HepG2 (cell line): Measurements from ENCODE around the gene EIF2B1. TPM values are rescaled to one million over a fixed set of nuclear protein-coding genes. Genes with fewer than 3 reads are reported as not detected.

Source experiments
- AKAP8 ChIP-seq: sonication (generic); formaldehyde crosslinking; IDR thresholded peaks from 2 replicates; pipeline ENCODE4 v1.5.1; 2020; ENCODE audit warnings: mild to moderate bottlenecking, missing genetic modification reagents
- ARID5B ChIP-seq: IDR thresholded peaks from 2 replicates; pipeline ENCODE4 v1.4.0; 2020; ENCODE audit warnings: mild to moderate bottlenecking, missing genetic modification reagents
- ATRX ChIP-seq: sonication (generic); formaldehyde crosslinking; IDR thresholded peaks from 2 replicates; pipeline ENCODE4 v1.4.0; 2020; ENCODE audit warnings: missing genetic modification reagents, borderline replicate concordance
- CSRNP2 ChIP-seq: sonication (generic); formaldehyde crosslinking; conservative IDR thresholded peaks from 2 replicates; pipeline ENCODE4 v1.8.0; 2022; ENCODE audit warnings: low read depth, missing genetic modification reagents
- FOXO1 ChIP-seq: sonication (generic); formaldehyde crosslinking; IDR thresholded peaks from 2 replicates; pipeline ENCODE4 v1.4.0; 2020; ENCODE audit warnings: missing genetic modification reagents
- GTF2F1 ChIP-seq: fragments of 150-350 bp; IDR thresholded peaks from 2 replicates; pipeline ENCODE4 v1.6.1; 2014; ENCODE audit warnings: low read length
- HHEX ChIP-seq: IDR thresholded peaks from 2 replicates; pipeline ENCODE4 v1.6.1; 2016; ENCODE audit warnings: control low read depth
- HOXA3 ChIP-seq: sonication (generic); formaldehyde crosslinking; IDR thresholded peaks from 2 replicates; pipeline ENCODE4 v1.5.0; 2020; ENCODE audit warnings: missing genetic modification reagents
- IRF2 ChIP-seq: IDR thresholded peaks from 2 replicates; pipeline ENCODE4 v1.6.1; 2018; ENCODE audit warnings: missing genetic modification reagents, missing compliant biosample characterization
- MTA1 ChIP-seq: sonication (generic); formaldehyde crosslinking; IDR thresholded peaks from 2 replicates; pipeline ENCODE4 v1.4.0; 2020; ENCODE audit warnings: missing genetic modification reagents, mild to moderate bottlenecking, borderline replicate concordance
- NR0B2 ChIP-seq: sonication (generic); formaldehyde crosslinking; IDR thresholded peaks from 2 replicates; pipeline ENCODE4 v1.4.0; 2020; ENCODE audit warnings: mild to moderate bottlenecking, missing genetic modification reagents
- POLR2AphosphoS2 ChIP-seq: IDR thresholded peaks from 2 replicates; pipeline ENCODE4 v1.6.1; 2011; ENCODE audit warnings: low read depth, low read length, improper control_type of control experiment
- RFXAP ChIP-seq: sonication (generic); formaldehyde crosslinking; IDR thresholded peaks from 2 replicates; pipeline ENCODE4 v1.4.0; 2020; ENCODE audit warnings: missing genetic modification reagents, borderline replicate concordance
- SAFB2 ChIP-seq: sonication (generic); formaldehyde crosslinking; IDR thresholded peaks from 2 replicates; pipeline ENCODE4 v1.5.1; 2020; ENCODE audit warnings: missing genetic modification reagents, low read depth, mild to moderate bottlenecking, borderline replicate concordance
- TEAD3 ChIP-seq: optimal IDR thresholded peaks from 2 replicates; pipeline ENCODE3; 2016; ENCODE audit warnings: borderline replicate concordance
- ZGPAT ChIP-seq: IDR thresholded peaks from 2 replicates; pipeline ENCODE4 v1.6.1; 2016; ENCODE audit warnings: mild to moderate bottlenecking
- ZNF280B ChIP-seq: sonication (generic); formaldehyde crosslinking; IDR thresholded peaks from 2 replicates; pipeline ENCODE4 v1.5.0; 2020; ENCODE audit warnings: missing genetic modification reagents, mild to moderate bottlenecking, borderline replicate concordance
- ZNF3 ChIP-seq: IDR thresholded peaks from 2 replicates; pipeline ENCODE4 v1.7.0; 2017; ENCODE audit warnings: inconsistent platforms
- ZNF333 ChIP-seq: sonication (generic); formaldehyde crosslinking; IDR thresholded peaks from 2 replicates; pipeline ENCODE4 v1.4.0; 2020; ENCODE audit warnings: mild to moderate bottlenecking, missing genetic modification reagents, borderline replicate concordance
- ZNF800 ChIP-seq: sonication (generic); formaldehyde crosslinking; IDR thresholded peaks from 2 replicates; pipeline ENCODE4 v1.4.0; 2020; ENCODE audit warnings: missing genetic modification reagents
- polyA plus RNA-seq, 8 experiments: library from polyadenylated mRNA; depleted of rRNA in 3 of 8; stranded (reverse) in 7 of 8; unstranded in 1 of 8; fragments of >200 nt; fragmentation: Illumina TruSeq in 4 of 8; extraction: Trizol in 4 of 8; gene quantifications; 2 replicates each; pipeline versions ENCODE4 v1.2.1 to v1.2.3, GENCODE V29; 2011 to 2016; ENCODE audit warnings: low read depth in 4 of 8, missing spikeins in 1 of 8, mixed read lengths in 1 of 8; ENCODE audit not compliant: insufficient read depth in 1 of 8
- total RNA-seq, 5 experiments: library from RNA; depleted of rRNA; stranded (reverse); fragments of >200 nt; fragmentation: Illumina TruSeq; extraction: Trizol; gene quantifications; 2 replicates each; pipeline ENCODE4 v1.2.3, GENCODE V29; 2016; ENCODE audit warnings: low read depth in 1 of 5

EIF2B1 gene
- total and polyA plus RNA-seq, 2 of the 13 experiments (the other 11 are each of a cell fraction or from before 2014, with no cell fraction given): 18.7 to 37.4 TPM

- TF ChIP-seq MTA1 (CRISPR knock-in tag) (no peak), POLR2AphosphoS2 (no peak; the same call in 1 of the 2 replicates), NR0B2 (CRISPR knock-in tag) (no peak), FOXO1 (peak; percentile 69; the same call in 1 of the 2 replicates), ZNF333 (CRISPR knock-in tag) (no peak), AKAP8 (CRISPR knock-in tag) (no peak), ZNF3 (peak; percentile 43; the same call in 1 of the 2 replicates), ZGPAT (CRISPR knock-in tag) (peak; percentile 55; the same call in 1 of the 2 replicates), SAFB2 (no peak), IRF2 (CRISPR knock-in tag) (0 out of 2 replicates have a peak, but pooled peaks have one; percentile 39), HOXA3 (CRISPR knock-in tag) (peak; percentile 41; the same call in 1 of the 2 replicates), TEAD3 (peak; percentile 98), ZNF280B (CRISPR knock-in tag) (no peak), RFXAP (0 out of 2 replicates have a peak, but pooled peaks have one; percentile 31), HHEX (no peak), GTF2F1 (no peak), ARID5B (CRISPR knock-in tag) (peak; percentile 92), CSRNP2 (CRISPR knock-in tag) (no peak), ATRX (CRISPR knock-in tag) (no peak), ZNF800 (no peak)
These were observed 37.8 kb downstream of the EIF2B1 start (continued) for GRCh38 chr12:123595729-123596128.
